ENCODE measurements around the gene E2F6. TPM values are rescaled to one million over a fixed set of nuclear protein-coding genes. Genes with fewer than 3 reads are reported as not detected.

E2F6 gene
- total RNA-seq, 1 experiment from 2014 or later = 23.9 TPM

Other genes with a start within 250 kb of the E2F6 start
- 37.1 and 39.4 TPM in 2 replicates for gene ROCK2, start 121.5 kb downstream of the E2F6 start, total RNA-seq (2014; rRNA removed; shearing (Covaris generic))
- gene GREB1, start 67.9 kb upstream of the E2F6 start, total RNA-seq (2014; rRNA removed; shearing (Covaris generic)) = 0.03 TPM in 1 of 2 replicates, not detected in the other
- not detected in 2 replicates for gene NTSR2, start 204.0 kb upstream of the E2F6 start, total RNA-seq (2014; rRNA removed; shearing (Covaris generic))

Data from HT-29 (cell line).